ENCODE measurements around the gene ANXA2.

DNA sequence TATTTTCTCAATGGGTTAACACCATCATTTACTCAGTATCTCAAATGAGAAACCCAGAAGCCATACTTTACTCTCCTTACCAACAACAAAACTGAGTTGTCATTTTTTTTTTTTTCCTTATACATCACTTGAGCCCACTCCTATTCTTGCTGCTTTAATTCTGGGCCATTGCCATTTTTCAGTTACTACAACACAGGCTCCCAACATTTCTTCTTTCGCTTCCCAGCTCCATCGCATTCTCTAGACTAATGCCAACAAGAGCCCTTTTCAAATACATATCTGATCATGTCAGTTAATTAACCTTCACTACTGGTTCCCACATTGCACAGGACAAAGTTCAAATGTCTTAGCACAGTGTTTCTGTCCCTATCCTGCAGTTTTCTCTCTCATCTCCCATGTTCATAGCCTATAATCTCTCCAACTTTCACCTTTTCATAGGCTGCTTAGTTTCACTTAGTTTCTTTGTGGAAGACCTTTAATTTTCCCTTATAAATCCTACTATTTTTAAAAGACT lies 22.5 kb upstream of the ANXA2 start:
- no peak for TF ChIP-seq POLR2A (IDR thresholded peaks at IDR 0.05)
- TF ChIP-seq, protein P1, sequence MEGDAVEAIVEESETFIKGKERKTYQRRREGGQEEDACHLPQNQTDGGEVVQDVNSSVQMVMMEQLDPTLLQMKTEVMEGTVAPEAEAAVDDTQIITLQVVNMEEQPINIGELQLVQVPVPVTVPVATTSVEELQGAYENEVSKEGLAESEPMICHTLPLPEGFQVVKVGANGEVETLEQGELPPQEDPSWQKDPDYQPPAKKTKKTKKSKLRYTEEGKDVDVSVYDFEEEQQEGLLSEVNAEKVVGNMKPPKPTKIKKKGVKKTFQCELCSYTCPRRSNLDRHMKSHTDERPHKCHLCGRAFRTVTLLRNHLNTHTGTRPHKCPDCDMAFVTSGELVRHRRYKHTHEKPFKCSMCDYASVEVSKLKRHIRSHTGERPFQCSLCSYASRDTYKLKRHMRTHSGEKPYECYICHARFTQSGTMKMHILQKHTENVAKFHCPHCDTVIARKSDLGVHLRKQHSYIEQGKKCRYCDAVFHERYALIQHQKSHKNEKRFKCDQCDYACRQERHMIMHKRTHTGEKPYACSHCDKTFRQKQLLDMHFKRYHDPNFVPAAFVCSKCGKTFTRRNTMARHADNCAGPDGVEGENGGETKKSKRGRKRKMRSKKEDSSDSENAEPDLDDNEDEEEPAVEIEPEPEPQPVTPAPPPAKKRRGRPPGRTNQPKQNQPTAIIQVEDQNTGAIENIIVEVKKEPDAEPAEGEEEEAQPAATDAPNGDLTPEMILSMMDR (IDR thresholded peaks at IDR 0.05) = no peak
